Occipital lobe (tissue), 2 donors: ENCODE data around the gene CDHR4. TPM values are rescaled to one million over a fixed set of nuclear protein-coding genes. Genes with fewer than 3 reads are reported as not detected.
"Not testable (repeated sequence)": the region's sequence is repeated elsewhere in the genome, so short reads cannot be mapped to it uniquely, and the experiment has no call there.

Experiments used
- DNase-seq: peaks from one replicate; lab custom pipeline; 2025; lab: John Stamatoyannopoulos, UW
- total RNA-seq: library from RNA; depleted of rRNA; stranded (reverse); fragments of >200 nt; gene quantifications from one replicate; pipeline ENCODE4 v1.2.3, GENCODE V29; 2014

CDHR4 gene
- total RNA-seq, result not detected

- DNase-seq, result no peak
These were observed at the start of gene CDHR4 for GRCh38 chr3:49799761-49800160. Gene CDHR4, minus strand, starts transcription at chr3:49799873. Its CDS starts 61 bp downstream, at chr3:49799812.

DNA sequence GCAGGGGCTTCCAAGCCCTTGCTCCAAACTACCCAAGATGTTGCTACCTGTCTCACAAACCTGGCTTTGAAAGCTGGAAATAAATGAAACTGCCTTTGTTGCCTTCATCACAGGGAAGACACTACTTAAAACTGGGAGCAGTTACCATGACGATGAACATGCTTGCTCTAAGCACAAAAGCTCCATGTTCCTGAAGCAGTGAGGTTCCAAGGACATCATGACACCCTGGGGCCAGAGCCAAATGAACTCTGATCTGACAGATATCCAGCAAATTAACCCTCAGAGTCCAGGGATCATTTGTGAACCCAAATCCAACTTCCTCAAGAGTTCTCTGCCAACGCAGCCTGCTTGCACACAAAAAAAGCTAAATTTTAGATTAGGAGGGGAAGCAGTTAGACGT lies 46.0 kb upstream of the CDHR4 start:
- no peak for DNase-seq

- DNase-seq, result no peak
These were observed 45.0 kb upstream of the CDHR4 start for GRCh38 chr3:49844464-49845183.

DNA sequence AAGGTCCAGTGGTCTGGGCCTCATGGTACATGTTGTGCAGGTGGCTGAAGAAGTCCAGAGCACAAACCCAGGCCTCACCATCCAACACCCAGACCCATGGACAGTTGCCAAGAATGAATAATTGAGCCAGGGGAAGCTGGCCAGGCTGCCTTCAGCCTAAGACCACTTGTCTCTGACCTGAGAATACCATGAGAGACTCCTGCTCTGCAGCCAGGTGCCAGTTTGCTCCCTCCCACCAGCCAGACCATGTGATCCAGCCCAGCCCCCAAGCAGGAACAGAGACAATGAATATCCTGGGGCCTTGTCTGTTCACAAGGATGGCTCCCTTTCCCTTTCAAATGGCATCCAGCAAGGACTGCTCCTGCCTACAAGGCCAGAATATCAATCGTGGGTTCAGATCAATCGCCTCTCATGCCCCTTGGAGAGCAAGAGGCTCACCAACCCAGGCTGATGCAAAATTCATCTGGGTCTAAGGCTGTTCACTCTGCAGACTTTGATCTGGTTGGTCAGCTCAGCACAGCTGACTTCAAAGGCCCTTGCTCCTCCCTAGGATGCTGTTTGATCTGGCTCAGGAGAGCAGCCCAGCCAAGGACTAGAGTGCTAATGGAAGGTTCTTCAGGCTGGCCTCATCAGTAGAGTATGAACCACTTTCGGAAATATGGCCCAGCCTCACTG lies 43.3 kb upstream of the CDHR4 start:
- no peak for DNase-seq

- peak; percentile 55 for DNase-seq
These were observed 42.1 kb upstream of the CDHR4 start for GRCh38 chr3:49841806-49842205.

DNA sequence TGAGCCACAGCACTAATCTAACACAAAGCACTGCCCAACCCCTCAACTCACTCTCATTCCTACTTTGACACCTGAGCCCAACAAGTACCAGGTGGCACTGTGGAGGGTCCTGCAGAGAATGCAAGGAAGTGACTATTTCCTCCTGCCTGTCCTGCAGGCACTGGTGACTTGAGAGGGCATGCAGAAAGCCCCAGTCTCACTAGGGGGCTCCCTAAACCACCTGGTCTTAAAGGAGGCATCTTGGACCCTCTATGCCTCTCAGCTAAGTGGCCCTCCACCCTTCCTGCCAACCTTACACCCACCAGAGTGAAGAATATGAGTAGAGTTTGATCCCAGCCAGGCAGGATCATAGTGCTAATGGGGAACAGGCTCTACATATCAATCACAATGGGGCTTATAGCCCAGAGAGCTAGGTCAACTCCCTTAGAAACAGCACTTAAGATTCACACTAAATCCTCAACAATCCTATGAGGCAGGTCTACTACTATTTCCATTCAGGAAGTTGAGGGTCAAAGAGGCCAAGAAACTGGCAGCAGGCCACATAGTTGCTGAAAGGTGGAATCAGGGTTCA lies 41.5 kb upstream of the CDHR4 start:
- no peak for DNase-seq

- DNase-seq, result no peak
These were observed 40.7 kb upstream of the CDHR4 start for GRCh38 chr3:49840388-49840787.

DNA sequence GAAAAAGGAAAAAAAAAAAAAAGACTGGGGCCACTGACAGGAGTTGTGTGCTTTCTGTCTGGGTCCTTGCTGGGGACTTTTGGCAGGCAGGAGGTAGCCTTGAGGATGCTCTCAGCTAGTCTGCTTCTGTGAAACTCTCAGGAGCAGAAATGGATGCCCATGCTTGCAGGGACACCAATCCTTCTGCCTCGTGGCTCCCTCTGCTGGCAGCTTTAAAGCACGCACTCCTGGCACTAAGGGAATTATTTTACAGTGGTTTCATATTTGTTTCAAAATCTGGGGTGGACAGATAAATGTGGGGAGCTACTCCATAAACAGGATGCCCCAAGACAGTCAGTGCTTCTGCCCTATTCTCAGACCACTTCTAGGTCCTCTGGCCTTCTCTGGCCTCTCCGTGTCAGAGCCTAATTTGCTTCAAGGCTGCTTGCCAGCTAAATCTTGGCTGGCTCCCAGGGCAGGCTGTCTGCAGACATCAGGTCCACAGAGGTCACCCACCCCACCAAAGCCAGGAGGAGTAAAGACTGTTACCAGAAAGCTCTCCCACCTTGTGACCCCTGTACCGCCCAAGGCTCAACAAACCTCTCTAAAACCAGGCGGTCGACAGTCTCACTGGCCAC lies 39.6 kb upstream of the CDHR4 start:
- DNase-seq, result peak; percentile 52

GRCh38 chr3:49831341-49831740 lies 31.7 kb upstream of the CDHR4 start:
- no peak for DNase-seq

DNA sequence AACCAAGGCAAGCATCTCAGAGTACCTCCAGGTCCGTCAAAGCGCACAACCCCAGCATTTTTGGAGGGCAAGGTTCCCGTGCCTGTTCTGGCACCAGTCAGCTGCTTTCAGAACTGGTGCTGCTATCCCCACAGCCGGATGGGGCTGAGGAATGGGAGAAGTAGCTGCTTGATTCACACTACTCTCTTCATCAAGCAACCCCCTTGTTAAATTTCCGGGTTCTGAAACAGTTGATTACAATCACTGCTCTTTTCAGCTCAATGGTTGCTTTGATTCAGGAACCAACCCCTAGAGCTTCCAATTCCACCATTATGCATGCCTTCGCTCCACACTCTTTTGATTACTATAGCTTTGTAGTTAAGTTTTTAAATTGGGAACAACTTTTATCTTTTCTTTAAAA lies 26.3 kb upstream of the CDHR4 start:
- DNase-seq, result no peak

GRCh38 chr3:49823131-49823530 lies 23.5 kb upstream of the CDHR4 start:
- not testable (repeated sequence) for DNase-seq

- DNase-seq, result no peak
These were observed 14.0 kb upstream of the CDHR4 start, which contains the start of gene UBA7 for GRCh38 chr3:49813497-49814174. Gene UBA7, minus strand, starts transcription at chr3:49813953. Its CDS starts 166 bp downstream, at chr3:49813787.

GRCh38 chr3:49812916-49813496 lies 13.3 kb upstream of the CDHR4 start:
- DNase-seq, result no peak

- no peak for DNase-seq
These were observed 7.9 kb upstream of the CDHR4 start for GRCh38 chr3:49807431-49808114.

DNA sequence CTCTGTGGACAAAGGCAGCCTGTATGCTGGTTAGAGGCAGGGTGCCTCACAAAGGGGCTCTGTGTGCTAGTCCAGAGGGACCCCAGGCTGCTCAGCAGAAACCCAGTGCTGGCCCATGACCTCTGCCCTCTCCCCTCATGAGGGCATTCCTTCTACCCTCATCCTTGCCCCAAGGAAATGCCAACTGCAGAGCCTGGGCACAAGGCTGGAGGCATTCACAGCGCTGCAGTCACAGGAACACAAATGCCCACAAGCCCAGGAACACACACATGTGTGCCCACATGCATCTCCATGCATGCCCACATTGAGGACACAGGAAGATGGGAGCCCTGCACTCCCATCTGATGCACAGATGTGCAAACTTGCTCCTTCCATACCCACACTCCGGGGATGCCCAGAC lies 7.2 kb upstream of the CDHR4 start:
- no peak for DNase-seq

DNA sequence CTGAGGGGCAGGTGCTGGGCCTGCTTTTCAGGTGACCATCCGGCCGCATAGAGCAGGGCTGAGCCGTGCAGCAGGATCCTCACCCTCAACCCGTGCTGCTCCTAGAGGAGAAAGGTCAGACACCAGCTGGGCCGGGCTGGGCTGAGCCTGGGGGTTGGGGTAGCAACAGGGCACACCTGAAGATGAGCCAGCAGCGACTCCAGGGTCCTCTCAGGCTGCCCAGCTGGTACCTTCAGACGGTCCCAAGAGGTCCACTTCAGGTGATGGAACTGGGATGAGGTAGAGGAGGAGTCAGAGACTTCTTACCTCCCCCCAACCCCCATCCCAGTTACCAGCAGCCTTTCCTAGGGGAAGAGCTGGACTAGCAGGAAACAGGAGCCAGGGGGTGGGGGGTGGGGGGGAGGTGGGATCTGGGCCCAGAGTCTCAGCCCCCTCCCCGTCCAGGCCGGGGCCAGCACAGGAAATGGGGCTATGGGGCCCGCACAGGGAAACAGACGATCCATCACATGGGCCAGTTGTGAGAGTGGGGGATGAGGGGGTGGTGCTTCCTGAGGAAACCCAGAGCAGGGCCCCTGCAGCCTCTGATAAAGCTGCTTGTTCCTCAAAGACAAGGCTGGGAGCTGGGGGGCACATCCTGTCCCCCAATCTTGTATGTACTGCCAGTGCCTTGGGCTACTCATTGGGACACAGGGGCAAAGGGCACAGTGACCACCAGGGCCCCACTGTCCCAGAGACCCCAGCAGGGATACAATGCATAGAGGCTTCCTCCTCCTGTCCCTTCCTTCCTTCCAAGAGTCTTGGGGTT lies 6.4 kb upstream of the CDHR4 start:
- DNase-seq, result no peak

DNA sequence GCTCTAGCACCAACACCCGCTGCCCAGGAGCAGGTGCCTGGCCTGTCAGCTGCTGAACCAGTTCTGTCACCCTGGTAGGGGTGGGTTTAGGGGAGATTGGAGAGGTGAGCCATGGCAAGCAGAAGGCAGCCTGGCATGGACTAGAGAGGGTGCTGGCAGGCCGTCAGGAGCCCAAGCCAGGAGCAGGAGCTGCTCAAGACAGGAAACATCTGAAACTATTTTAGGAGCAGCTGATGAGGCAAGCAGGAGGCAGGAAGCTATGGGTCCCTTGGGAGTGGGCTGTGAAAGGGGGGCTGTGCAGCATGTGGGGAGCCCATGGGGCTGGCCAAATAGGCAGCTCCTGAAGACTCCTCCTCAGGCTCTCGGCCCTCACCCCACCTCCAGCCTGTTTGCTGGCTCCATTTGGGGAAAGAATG lies 5.7 kb upstream of the CDHR4 start:
- DNase-seq, result no peak

- no peak for DNase-seq
These were observed 4.7 kb upstream of the CDHR4 start for GRCh38 chr3:49804141-49805041.
